Cardiac fibroblast (primary cell): Measurements from ENCODE around the gene COX5B.
A peak's percentile ranks its signal among the peaks of the same experiment; 100 is the strongest.
"Not testable (repeated sequence)": the region's sequence is repeated elsewhere in the genome, so short reads cannot be mapped to it uniquely, and the experiment has no call there.

Source experiments
- DNase-seq, 2 donors: peaks; one replicate each; pipeline versions ENCODE4 v3.0.0 to v3.0.0-alpha.2; 2010; ENCODE audit warnings: low read depth in 2 of 2
- H3K4me3 ChIP-seq, 2 donors: replicated peaks in 1 of 2; 1 replicate in 1 of 2; 2 replicates in 1 of 2; pipeline ENCODE4 v1.5.1; 2011; ENCODE audit warnings: low read depth in 2 of 2, low read length in 2 of 2, mild to moderate bottlenecking in 2 of 2, moderate library complexity in 1 of 2
- TF ChIP-seq, protein P1 (sequence below): IDR thresholded peaks from one replicate; pipeline ENCODE4 v1.5.1; 2011; ENCODE audit warnings: low read depth, mild to moderate bottlenecking, low read length, inconsistent platforms

The COX5B gene

DNA sequence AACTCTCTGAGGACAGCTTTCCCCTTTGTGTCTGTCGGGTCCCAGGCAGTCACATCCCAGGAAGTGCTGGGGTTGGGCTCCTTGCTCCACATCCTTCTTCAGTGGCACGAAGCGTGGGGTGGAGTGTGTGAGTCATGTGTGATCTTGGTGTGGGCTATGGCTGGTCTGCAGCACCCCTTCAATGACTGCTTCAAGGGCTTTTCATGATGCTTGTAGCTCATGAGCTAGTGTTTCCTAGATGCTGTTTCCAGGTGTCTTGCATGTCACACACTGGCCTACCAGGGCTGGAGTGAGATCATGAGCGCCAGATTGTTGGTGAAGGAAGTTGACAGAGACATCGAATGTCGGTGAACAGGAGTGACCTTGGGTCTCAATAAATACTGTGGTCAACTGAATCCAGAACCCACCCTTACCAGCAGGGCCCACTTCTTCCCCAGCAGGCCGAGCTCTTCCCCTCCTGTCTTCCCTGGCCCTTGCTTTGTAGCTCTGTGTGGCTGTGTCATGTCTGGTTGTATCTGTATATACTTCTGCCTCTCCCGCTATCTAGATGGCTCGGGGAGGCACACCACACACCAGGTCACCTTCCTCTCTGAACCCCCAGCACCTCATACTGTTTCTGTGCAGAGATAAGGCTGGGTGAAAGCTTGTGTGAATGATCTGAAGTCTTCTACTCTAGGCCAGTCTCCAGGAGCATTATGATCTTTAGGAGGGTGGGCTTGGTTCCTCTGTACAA, 27.5 kb downstream of the COX5B start:
- TF ChIP-seq, protein P1, sequence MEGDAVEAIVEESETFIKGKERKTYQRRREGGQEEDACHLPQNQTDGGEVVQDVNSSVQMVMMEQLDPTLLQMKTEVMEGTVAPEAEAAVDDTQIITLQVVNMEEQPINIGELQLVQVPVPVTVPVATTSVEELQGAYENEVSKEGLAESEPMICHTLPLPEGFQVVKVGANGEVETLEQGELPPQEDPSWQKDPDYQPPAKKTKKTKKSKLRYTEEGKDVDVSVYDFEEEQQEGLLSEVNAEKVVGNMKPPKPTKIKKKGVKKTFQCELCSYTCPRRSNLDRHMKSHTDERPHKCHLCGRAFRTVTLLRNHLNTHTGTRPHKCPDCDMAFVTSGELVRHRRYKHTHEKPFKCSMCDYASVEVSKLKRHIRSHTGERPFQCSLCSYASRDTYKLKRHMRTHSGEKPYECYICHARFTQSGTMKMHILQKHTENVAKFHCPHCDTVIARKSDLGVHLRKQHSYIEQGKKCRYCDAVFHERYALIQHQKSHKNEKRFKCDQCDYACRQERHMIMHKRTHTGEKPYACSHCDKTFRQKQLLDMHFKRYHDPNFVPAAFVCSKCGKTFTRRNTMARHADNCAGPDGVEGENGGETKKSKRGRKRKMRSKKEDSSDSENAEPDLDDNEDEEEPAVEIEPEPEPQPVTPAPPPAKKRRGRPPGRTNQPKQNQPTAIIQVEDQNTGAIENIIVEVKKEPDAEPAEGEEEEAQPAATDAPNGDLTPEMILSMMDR, result no peak
- DNase-seq, result no peak
- H3K4me3 ChIP-seq, result no peak overlapping the region

DNA sequence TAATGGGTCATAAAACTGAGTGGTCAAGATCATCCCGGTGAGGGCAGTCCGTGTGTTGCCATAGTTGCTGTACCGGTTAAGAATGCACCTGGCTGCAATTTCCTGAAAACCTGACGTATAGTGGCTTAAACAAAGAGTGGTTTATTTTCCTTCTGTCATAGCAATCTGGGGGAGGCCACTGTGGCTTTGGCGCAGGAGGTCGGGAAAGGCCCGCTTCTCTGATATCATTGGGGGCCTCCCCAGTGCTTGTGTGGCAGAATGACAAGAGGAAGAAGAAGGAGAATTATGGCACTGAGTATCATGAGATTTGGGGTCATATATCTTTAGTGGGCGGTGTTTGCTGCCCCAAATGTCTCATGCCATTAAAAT, 28.0 kb downstream of the COX5B start:
- TF ChIP-seq, protein P1, result no peak
- DNase-seq, result no peak

DNA sequence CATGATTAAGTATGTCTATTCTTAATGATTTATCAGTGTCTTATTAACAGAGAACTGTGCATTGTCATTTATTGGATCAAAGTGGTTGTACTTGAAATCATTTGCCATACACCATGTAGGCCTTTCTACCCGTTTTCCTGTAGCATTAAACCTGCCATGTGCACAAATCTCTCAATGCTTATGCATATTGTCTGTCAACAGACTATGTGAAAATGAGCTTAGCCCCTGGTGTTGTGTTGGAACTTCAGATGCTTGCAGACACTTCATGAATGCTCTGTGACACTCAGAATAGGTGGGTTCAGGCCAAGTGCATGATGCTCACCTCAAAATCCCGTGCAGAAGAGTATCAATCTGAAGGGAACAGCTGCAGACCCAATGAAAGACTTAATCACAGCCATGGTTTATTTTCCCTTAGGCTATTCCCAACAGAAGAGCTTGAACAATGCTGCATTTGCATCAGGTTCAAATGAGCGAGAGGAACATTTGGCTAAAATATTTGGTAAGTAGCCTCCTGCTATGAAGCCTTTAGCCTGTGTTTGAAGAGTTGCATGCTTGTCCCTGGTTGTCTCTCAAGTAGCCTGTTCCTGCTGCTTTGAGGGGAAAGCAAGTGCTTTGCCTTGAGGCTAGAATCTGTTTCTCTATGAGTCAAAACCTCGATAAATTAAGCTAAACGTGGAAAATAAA, 29.7 kb downstream of the COX5B start:
- no peak for DNase-seq
- TF ChIP-seq, protein P1, result no peak
- H3K4me3 ChIP-seq, result no peak overlapping the region

More for the DNA sequence above, 28.0 kb downstream of the COX5B start:
- H3K4me3 ChIP-seq, result no peak overlapping the region

DNA sequence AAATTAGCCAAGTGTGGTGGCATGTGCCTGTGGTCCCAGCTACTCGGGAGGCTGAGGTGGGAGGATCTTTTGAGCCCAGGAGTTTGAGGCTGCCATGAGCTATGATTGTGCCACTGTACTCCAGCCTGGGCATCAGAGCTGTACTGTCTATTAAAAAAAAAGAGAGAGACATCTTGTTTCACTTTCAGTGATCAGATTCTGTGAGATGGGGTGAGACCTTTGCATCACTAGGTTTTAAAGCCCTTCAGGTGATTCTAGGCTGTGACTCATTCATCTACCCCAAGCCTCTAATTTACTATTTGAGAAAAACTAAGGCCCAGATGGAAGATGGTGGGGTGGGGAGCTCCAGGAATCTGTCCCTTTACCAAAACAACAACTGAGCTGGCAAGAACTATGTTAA, 30.8 kb downstream of the COX5B start:
- no peak for DNase-seq
- TF ChIP-seq, protein P1, result no peak
- H3K4me3 ChIP-seq, result no peak overlapping the region

DNA sequence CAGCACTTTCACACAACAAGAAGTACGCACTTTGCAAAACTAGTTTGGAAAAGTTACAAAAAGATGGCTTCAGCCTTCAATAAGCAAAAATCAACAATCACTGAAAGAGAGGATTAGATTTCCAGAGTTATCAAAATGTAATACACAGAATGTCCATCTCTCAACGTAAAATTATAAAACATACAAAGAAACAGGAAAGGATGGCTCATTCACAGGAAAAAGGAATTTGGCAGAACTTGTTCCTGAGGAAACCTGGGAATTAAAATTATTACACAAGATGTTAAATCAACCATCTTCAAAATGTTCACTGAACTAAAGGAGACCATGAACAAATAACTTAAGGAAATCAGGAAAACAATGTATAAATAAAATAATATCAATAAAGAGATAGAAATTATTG, 31.6 kb downstream of the COX5B start:
- no peak overlapping the region for H3K4me3 ChIP-seq
- peak in 1 of 2 donors; percentile 25 for DNase-seq
- TF ChIP-seq, protein P1, result no peak

DNA sequence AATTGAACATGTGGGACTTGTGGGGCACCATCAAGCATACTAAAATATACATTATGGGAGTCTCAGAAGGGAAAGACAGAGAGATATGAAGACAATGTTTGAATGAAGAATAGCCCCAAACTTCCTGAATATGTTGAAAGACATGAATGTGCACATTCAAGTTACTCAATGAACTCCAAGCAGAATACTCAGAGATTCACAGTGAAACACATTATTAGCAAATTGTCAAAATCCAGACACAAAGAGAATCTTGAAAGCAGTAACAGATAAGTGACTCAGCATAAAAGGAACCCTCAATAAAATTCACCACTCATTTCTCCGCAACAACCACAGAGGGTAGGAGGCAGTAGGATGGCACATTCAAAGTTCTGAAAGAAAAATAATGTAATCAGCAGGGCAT, 32.4 kb downstream of the COX5B start:
- TF ChIP-seq, protein P1, result no peak
- no peak overlapping the region for H3K4me3 ChIP-seq
- DNase-seq, result no peak

DNA sequence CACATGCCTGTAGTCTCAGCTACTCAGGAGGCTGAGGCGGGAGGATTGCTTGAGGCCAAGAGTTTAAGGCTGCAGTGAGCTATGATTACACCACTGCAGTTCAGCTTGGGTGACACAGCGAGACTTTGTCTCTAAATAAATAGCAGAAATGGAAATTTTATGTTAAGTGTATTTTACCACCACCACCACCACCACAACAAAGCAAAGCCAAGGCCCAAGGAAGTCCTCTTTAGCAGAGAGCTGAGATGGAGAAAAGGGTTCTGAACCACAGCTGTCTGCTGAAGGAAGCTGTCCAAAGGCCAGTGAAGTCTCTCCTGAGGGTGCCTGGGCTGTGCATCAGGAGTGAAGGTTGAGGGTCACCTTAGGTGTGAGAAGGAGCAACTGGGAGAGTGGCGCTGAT, 41.4 kb downstream of the COX5B start:
- H3K4me3 ChIP-seq, DNase-seq: not testable (repeated sequence)
